ENCODE measurements around the gene ZNF488.

DNA sequence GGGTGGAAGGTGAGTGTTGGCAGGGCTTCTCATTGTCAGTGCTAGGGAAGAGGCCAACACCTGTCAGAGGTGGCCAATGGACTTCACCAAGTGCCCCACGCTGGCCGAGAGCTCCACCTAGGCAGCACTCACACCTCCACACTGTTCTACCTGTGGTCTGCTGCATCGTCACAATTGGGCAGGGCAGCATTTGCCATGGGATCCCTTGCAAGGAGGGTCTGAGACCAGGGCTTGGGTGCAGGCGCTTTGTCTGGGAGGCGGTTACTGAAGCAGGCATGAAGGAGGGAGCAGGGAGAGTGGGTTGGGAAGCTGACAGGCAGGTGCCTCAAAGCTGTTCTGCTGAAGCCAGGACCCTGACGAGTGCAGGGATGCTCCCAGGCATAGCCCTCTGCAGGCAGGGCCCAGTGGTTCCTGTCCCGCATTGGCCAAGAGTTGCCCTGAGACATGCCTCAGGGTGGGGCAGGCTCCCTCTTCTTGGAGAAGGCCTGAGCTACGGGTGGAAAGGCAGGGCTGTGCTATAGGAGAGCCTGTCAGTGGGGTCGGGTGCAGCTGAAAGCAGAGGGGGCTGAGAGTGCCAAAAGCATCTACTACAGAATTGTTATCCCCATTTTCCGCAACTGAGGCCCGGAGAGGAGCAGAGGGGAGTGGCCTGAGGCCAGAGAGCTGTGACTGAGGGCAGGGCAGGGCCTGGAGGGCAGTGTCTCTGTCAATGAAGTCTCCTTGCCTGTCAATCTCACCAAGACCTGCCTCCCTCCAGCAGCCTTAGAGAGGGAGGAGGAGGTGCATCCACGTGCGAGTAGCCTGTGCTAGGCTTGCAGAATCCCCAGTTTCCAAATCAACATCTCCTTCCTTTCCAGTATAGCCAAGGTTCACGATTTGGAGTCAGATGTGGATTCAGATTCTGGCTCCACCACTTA, 31.9 kb downstream of the ZNF488 start:
- TF ChIP-seq, protein P1, sequence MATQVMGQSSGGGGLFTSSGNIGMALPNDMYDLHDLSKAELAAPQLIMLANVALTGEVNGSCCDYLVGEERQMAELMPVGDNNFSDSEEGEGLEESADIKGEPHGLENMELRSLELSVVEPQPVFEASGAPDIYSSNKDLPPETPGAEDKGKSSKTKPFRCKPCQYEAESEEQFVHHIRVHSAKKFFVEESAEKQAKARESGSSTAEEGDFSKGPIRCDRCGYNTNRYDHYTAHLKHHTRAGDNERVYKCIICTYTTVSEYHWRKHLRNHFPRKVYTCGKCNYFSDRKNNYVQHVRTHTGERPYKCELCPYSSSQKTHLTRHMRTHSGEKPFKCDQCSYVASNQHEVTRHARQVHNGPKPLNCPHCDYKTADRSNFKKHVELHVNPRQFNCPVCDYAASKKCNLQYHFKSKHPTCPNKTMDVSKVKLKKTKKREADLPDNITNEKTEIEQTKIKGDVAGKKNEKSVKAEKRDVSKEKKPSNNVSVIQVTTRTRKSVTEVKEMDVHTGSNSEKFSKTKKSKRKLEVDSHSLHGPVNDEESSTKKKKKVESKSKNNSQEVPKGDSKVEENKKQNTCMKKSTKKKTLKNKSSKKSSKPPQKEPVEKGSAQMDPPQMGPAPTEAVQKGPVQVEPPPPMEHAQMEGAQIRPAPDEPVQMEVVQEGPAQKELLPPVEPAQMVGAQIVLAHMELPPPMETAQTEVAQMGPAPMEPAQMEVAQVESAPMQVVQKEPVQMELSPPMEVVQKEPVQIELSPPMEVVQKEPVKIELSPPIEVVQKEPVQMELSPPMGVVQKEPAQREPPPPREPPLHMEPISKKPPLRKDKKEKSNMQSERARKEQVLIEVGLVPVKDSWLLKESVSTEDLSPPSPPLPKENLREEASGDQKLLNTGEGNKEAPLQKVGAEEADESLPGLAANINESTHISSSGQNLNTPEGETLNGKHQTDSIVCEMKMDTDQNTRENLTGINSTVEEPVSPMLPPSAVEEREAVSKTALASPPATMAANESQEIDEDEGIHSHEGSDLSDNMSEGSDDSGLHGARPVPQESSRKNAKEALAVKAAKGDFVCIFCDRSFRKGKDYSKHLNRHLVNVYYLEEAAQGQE (IDR thresholded peaks at IDR 0.05; ENCODE audit: low read depth, low read length) = no peak
- TF ChIP-seq JUND (IDR thresholded peaks at IDR 0.05) (no peak), POLR2AphosphoS5 (IDR thresholded peaks at IDR 0.05; ENCODE audit: low read depth, low read length) (no peak), FOXM1 (IDR thresholded peaks at IDR 0.05; ENCODE audit: low read depth) (no peak), RAD21 (IDR thresholded peaks at IDR 0.05; ENCODE audit: low read length) (no peak), GABPA (IDR thresholded peaks at IDR 0.05; ENCODE audit: low read depth) (no peak), YY1 (IDR thresholded peaks at IDR 0.05; ENCODE audit: low read depth) (no peak), CHD2 (IDR thresholded peaks at IDR 0.05; ENCODE audit: low read length, partially characterized antibody) (no peak), TAF1 (IDR thresholded peaks at IDR 0.05; ENCODE audit: borderline replicate concordance, low read depth, low read length) (no peak), EZH2phosphoT487 (IDR thresholded peaks at IDR 0.05; ENCODE audit: borderline replicate concordance, low read depth) (no peak), TEAD4 (IDR thresholded peaks at IDR 0.05; ENCODE audit: borderline replicate concordance, insufficient read depth) (no peak), NFIC (IDR thresholded peaks at IDR 0.05; ENCODE audit: borderline replicate concordance) (no peak)
- TF ChIP-seq, protein P2, sequence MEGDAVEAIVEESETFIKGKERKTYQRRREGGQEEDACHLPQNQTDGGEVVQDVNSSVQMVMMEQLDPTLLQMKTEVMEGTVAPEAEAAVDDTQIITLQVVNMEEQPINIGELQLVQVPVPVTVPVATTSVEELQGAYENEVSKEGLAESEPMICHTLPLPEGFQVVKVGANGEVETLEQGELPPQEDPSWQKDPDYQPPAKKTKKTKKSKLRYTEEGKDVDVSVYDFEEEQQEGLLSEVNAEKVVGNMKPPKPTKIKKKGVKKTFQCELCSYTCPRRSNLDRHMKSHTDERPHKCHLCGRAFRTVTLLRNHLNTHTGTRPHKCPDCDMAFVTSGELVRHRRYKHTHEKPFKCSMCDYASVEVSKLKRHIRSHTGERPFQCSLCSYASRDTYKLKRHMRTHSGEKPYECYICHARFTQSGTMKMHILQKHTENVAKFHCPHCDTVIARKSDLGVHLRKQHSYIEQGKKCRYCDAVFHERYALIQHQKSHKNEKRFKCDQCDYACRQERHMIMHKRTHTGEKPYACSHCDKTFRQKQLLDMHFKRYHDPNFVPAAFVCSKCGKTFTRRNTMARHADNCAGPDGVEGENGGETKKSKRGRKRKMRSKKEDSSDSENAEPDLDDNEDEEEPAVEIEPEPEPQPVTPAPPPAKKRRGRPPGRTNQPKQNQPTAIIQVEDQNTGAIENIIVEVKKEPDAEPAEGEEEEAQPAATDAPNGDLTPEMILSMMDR (IDR thresholded peaks at IDR 0.05) = no peak
